Activated T-cell treated with anti-CD3 and anti-CD28 coated beads for 1 hour (primary cell): ENCODE data around the gene SRRM4.

ENCODE experiments used
- DNase-seq: peaks from one replicate; pipeline ENCODE4 v3.0.0-alpha.2; 2020; ENCODE audit warnings: low read depth

SRRM4 gene

GRCh38 chr12:119122751-119123150 lies 141.4 kb downstream of the SRRM4 start:
- no peak for DNase-seq

- no peak for DNase-seq
These were observed 147.2 kb downstream of the SRRM4 start for GRCh38 chr12:119128527-119128926.

GRCh38 chr12:119129827-119130434 lies 148.6 kb downstream of the SRRM4 start:
- DNase-seq, result no peak

- DNase-seq, result no peak
These were observed 149.2 kb downstream of the SRRM4 start for GRCh38 chr12:119130523-119130922.

- no peak for DNase-seq
These were observed 153.1 kb downstream of the SRRM4 start for GRCh38 chr12:119134284-119135072.

GRCh38 chr12:119136811-119137410 lies 155.6 kb downstream of the SRRM4 start:
- DNase-seq, result no peak

- no peak for DNase-seq
These were observed 158.1 kb downstream of the SRRM4 start for GRCh38 chr12:119139448-119139847.

GRCh38 chr12:119145367-119145766 lies 164.0 kb downstream of the SRRM4 start:
- DNase-seq, result no peak

GRCh38 chr12:119147847-119148448 lies 166.6 kb downstream of the SRRM4 start:
- DNase-seq, result no peak

- DNase-seq, result no peak
These were observed 167.9 kb downstream of the SRRM4 start for GRCh38 chr12:119149270-119149669.

GRCh38 chr12:119151445-119152026 lies 170.2 kb downstream of the SRRM4 start:
- no peak for DNase-seq

GRCh38 chr12:119153477-119154434 lies 172.4 kb downstream of the SRRM4 start:
- no peak for DNase-seq

GRCh38 chr12:119154435-119154818 lies 173.1 kb downstream of the SRRM4 start:
- no peak for DNase-seq

GRCh38 chr12:119156401-119157044 lies 175.2 kb downstream of the SRRM4 start:
- no peak for DNase-seq

- DNase-seq, result no peak
These were observed 176.2 kb downstream of the SRRM4 start for GRCh38 chr12:119157528-119157927.

- DNase-seq, result no peak
These were observed 176.6 kb downstream of the SRRM4 start for GRCh38 chr12:119157978-119158377.

- no peak for DNase-seq
These were observed 177.1 kb downstream of the SRRM4 start for GRCh38 chr12:119158402-119158801.

GRCh38 chr12:119159844-119160243 lies 178.5 kb downstream of the SRRM4 start:
- DNase-seq, result no peak

GRCh38 chr12:119167902-119168301 lies 186.6 kb downstream of the SRRM4 start:
- no peak for DNase-seq

GRCh38 chr12:119168721-119169120 lies 187.4 kb downstream of the SRRM4 start:
- no peak for DNase-seq

GRCh38 chr12:119169150-119169549 lies 187.8 kb downstream of the SRRM4 start:
- DNase-seq, result no peak
